ENCODE measurements around the gene SLC9C1.

- TF ChIP-seq CTCF (IDR thresholded peaks at IDR 0.05) (no peak), EP300 (IDR thresholded peaks at IDR 0.05) (no peak), POLR2A (IDR thresholded peaks at IDR 0.05) (no peak)
These were observed 5.0 kb downstream of the SLC9C1 start for GRCh38 chr3:112289011-112289410.
